RWPE1 (cell line): ENCODE measurements around the gene CCT3.
A peak's percentile ranks its signal among the peaks of the same experiment; 100 is the strongest.

ENCODE experiments used
- CTCF ChIA-PET: fragments of 350-600 bp; sonication (Branson Sonifier 250); formaldehyde crosslinking; extraction: SDS; loops from one replicate; lab custom pipeline; 2021; lab: Yijun Ruan, JAX
- POLR2A ChIA-PET: fragments of 400-600 bp; formaldehyde crosslinking; extraction: SDS; loops from one replicate; lab custom pipeline; 2020; ENCODE audit warnings: antibody characterized with exemption; ENCODE audit not compliant: low non-redundant PET; lab: Yijun Ruan, JAX
- DNase-seq: peaks from one replicate; pipeline ENCODE4 v3.0.0; 2012; ENCODE audit warnings: low spot score
- H3K27ac ChIP-seq: fragments of 450-650 bp; 2 replicates; pipeline ENCODE4 v1.5.1; 2017
- TF ChIP-seq, protein P1 (sequence below): fragments of 450-650 bp; conservative IDR thresholded peaks from 2 replicates; pipeline ENCODE4 v1.5.1; 2017; ENCODE audit warnings: low read depth, mild to moderate bottlenecking

CCT3 gene

DNA sequence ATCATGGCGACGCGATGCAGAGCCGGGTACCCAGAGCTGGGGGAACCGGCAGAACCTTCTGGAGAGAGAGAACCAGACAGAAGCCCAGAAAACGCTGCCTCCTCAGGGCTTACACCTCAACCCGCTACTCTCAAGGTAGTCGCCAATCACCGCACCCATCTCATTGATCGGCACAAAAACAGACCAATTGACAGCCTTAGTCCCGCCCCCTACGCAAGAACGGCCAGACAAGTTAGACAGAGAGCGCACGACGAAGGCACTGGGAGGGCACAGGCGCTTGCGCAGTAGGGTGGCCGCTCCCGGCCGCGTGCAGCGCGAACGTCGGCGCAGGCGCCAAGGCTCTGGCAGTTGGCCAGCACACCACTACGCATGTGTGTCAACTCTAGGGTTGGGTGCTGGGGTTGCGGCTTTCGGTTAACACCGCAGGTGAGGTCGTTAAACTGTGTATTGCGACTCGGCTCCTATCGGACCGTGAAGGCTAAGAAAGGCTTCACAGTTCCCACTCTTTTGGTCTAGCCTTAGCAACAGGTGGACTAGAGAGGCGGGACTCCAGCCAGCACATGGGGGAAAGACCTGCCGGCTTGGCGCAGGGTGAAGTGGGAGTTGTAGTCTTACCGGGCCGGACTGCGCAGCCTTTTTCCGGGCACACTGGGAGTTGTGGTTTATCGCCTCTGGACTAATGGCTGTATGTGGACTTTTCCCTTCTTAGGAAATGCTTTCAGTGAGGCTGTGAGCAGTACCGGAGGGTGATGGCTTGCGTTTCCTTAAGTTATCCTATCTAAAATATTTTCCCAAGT lies at the start of gene CCT3, which contains the start of gene TSACC:
Gene CCT3, minus strand, starts transcription at position 113 of the 797 bp plus-strand sequence. Its CDS starts 108 bp downstream, at position 5.
Gene TSACC, plus strand, starts transcription at position 347 of the 797 bp plus-strand sequence. CDS start 1,232 bp downstream, outside the sequence.
- DNase-seq: peak; percentile 99
- ChIA-PET CTCF (interaction anchor here (0.6 kb wide), 1 partner anchor 9 kb away, joined by 3 read pairs; no protein-coding TSS in a partner anchor), POLR2A (no interaction called here)
- TF ChIP-seq, protein P1, sequence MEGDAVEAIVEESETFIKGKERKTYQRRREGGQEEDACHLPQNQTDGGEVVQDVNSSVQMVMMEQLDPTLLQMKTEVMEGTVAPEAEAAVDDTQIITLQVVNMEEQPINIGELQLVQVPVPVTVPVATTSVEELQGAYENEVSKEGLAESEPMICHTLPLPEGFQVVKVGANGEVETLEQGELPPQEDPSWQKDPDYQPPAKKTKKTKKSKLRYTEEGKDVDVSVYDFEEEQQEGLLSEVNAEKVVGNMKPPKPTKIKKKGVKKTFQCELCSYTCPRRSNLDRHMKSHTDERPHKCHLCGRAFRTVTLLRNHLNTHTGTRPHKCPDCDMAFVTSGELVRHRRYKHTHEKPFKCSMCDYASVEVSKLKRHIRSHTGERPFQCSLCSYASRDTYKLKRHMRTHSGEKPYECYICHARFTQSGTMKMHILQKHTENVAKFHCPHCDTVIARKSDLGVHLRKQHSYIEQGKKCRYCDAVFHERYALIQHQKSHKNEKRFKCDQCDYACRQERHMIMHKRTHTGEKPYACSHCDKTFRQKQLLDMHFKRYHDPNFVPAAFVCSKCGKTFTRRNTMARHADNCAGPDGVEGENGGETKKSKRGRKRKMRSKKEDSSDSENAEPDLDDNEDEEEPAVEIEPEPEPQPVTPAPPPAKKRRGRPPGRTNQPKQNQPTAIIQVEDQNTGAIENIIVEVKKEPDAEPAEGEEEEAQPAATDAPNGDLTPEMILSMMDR: no peak
- peak within 1 kb of the TSS; percentile 83 for H3K27ac ChIP-seq

DNA sequence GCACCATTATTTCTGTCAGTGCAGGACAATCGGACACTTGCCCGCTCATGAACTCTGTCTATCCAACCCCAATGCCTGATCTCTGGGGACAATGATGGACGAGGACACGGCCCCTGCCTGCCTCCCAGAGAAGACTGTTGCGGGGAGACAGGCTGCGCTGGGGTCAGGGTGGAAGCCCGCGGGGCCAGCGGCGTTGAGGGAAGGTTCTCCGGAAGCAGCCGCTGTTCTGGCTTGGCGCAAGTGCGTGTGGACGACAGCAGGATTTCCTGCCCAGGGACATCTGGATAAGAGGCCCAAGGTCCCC lies 49.7 kb upstream of the CCT3 start:
- ChIA-PET POLR2A (no interaction called here), CTCF (interaction anchor here (2.9 kb wide), 1 partner anchor 54 kb away, joined by 53 read pairs; no protein-coding TSS in a partner anchor)
- no peak overlapping the region for H3K27ac ChIP-seq
- no peak for DNase-seq
- TF ChIP-seq, protein P1: no peak

DNA sequence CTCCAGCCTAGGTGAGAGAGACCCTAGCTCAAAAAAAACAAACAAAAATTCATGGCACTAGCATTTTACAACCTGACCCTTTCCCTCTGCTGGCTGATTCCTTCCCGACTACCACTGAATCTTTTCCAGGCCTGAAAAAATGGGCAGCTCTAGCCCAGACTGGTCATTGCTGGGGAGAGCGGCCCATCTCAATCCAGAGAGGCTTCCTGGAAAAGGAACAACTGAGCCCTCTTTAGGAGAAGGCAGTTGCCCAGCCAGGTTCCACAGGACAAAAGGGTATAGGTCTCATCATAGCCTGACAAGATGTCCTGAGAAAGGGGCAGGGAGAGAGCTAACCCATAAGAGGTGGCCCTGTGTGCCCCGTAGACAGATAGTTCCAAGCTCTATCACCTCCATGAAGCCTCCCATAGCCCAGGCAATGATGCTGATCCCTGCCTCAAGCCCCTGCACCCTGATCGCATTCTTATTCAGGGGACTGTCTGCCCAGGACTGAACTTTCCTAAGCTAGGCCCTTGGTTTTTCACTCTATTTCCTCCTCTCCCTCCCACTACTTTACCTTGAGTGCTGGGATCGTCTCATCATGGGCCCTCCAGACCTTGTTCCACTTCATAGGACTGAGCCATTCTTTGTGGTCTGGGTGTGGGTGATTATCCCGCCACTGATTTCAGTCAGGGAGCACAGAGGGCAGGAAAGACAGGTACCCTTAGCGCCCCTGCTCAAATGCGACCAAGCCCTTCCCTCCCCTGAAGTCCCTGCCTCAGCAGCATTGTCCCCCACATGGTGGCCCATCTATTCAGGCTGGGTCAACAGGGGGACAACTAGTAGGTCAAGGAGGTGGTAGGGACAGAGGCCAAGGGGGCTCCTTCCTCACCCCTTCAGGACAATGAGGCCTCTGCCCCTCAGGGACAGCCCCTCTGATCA lies 49.1 kb upstream of the CCT3 start:
- CTCF ChIA-PET: interaction anchor here (0.6 to 4.9 kb wide), 5 partner anchors 7 to 64 kb away, joined by 3 to 102 read pairs (median 12); no protein-coding TSS in a partner anchor
- POLR2A ChIA-PET: interaction anchor here (1.0 kb wide), 1 partner anchor 114 kb away, joined by 4 read pairs; the partner anchor contains the start of gene MEF2D
- no peak overlapping the region for H3K27ac ChIP-seq
- TF ChIP-seq, protein P1: no peak
- DNase-seq: no peak

DNA sequence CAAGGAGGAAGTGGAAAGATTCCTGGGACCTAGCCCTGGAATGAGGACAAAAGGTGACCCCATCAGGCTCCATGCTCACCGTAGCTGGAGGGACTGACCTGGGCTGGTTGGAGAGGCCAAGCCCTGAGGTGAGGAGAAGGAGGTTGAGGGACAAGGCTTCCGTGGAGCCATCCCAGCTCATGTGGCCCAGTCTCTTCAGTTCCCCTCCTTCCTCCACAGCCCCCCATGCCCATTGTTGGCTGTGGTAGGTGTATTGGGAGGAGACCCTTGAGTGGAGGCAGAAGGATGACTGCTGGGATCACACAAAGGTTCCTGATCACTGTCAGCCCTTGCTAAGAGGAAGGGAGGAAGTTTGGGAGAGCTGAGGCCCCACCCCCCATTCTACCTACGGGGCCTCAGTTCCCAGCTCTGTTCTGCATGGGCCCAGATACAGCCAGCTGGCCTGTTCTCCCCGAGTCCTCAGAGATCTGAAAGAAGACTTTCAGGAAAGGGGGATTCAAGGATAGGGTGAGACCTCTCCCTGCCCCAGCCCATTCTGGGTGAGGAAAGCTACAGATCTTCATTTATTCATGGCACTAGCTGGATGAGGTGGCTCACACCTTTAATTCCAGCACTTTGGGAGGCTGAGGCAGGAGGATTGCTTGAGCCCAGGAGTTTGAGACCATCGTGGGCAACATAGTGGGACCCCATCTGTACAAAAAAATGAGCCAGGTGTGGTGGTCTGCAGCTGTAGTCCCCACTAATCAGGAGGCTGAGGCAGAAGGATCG lies 48.2 kb upstream of the CCT3 start:
- DNase-seq: no peak
- TF ChIP-seq, protein P1: no peak
- ChIA-PET CTCF (interaction anchor here (0.5 to 4.9 kb wide), 35 partner anchors 8 to 1965 kb away, joined by 3 to 102 read pairs (median 4); partner anchors contain the start of gene RHBG), POLR2A (interaction anchor here (1.0 kb wide), 1 partner anchor 114 kb away, joined by 4 read pairs; the partner anchor contains the start of gene MEF2D)
- H3K27ac ChIP-seq: no peak overlapping the region

DNA sequence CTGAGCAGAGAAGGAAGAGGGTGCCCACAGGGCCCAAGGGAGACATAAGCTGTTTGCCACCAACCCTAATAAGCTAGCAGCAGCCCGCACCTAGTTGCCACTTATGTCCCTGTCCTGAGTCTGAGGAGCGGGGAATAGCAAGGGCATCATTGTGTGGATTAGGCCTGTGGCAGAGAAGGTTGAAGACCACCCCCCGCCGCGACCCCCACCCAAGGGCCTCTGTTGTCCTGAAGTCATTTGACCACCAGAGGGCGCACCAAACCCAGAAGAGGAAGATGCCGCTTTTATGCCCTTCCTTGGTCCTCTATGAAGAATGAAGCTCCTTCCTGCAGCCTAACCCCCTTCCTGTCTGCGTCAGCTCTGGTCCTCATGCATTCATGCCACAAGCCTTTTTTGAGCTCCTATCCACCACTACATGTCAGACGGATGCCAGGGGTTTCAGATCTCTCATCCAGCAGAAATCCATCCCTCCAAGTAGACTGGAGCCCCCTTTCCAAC lies 47.5 kb upstream of the CCT3 start:
- TF ChIP-seq, protein P1: peak; percentile 85
- POLR2A ChIA-PET: no interaction called here
- peak; percentile 66 for DNase-seq
- CTCF ChIA-PET: interaction anchor here (0.5 to 4.9 kb wide), 33 partner anchors 9 to 239 kb away, joined by 3 to 102 read pairs (median 4); partner anchors contain the start of gene RHBG
- no peak overlapping the region for H3K27ac ChIP-seq
